ENCODE results near the gene KCMF1. TPM values are rescaled to one million over a fixed set of nuclear protein-coding genes. Genes with fewer than 3 reads are reported as not detected.

Gene KCMF1
- 96.4 to 117 TPM (median 106 TPM) in 5 replicates for total RNA-seq (2022; extraction: Qiagen RNA extraction; ENCODE audit: low read depth)

GRCh38 chr2:84970868-84971509, at the start of gene KCMF1:
KCMF1 (plus strand) TSS chr2:84971161; CDS start chr2:84971452, 291 bp downstream.

Other genes with a start within 250 kb of the KCMF1 start
- gene TRABD2A, start 90.1 kb upstream of the KCMF1 start, total RNA-seq (2022; extraction: Qiagen RNA extraction; ENCODE audit: low read depth), result 8.4 to 13.6 TPM (median 13.4 TPM) in 5 replicates
- gene TMSB10, start 65.5 kb upstream of the KCMF1 start, total RNA-seq (2022; extraction: Qiagen RNA extraction; ENCODE audit: low read depth), result 9,260 to 10,639 TPM (median 9,394 TPM) in 5 replicates
- 7.7 to 9.9 TPM (median 8.5 TPM) in 5 replicates for gene TCF7L1, start 162.2 kb downstream of the KCMF1 start, total RNA-seq (2022; extraction: Qiagen RNA extraction; ENCODE audit: low read depth)